GM18867 (cell line): Measurements from ENCODE around the gene ITGBL1.
A peak's percentile ranks its signal among the peaks of the same experiment; 100 is the strongest.

Experiments used
- ATAC-seq: cut with Tn5 transposase; IDR thresholded peaks from one replicate; pipeline ENCODE4 v1.9.1; 2021; ENCODE audit warnings: mild to moderate bottlenecking, moderate library complexity; ENCODE audit not compliant: unreplicated experiment

Gene ITGBL1

DNA sequence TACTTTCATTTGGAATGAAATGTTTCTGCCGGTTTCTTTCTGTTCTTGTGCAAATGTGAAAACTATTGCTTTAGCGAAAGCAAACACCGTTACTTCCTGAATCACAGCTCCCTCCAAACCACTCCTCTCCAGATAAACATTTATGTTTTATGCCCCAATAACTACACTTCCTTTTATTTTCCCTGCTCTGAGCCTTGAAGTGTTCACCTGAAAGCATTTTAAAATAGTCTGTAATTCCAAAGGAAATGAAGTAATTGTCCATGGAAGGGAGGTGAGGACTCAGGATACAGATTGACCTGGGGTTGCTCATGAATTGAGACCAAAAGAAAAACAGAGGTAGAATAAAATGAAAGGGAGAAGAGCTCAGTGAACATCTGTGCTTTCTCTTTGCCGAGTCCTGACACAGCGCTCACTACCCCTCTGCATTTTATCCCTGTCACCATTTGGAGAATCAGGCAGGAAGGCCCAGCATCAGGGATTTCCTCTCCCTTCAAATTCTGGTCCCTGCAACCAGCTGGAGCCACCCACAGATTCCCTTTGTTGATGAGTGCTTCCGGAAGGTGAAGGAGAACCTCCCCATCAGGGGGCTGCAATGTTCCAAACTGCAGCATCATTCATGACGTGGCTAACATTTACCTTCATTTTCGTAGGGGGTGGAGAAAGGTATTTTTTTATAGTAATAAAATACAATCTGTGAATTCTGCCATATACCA lies 171.9 kb downstream of the ITGBL1 start:
- ATAC-seq: no peak

DNA sequence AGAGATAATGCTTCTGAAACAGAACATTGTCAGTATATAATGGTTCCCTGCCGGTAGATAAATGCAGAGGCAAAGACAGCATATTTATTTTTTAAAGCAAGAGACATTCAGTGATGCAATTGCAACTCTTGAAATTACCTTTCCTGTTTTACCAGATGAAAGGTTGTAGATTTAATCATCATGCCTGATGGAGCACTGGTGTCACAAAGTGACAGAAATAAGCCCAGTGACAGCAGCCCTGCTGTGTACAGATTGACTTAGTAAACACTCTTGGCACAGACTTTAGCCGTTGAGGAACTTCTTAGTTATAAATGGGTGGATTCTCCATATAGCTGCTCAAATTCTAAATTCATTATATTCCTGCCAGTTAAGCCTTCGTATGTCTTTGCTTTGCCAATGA lies 172.5 kb downstream of the ITGBL1 start:
- ATAC-seq: no peak

- peak; percentile 91 for ATAC-seq
These were observed 174.6 kb downstream of the ITGBL1 start for GRCh38 chr13:101626925-101627555.

- ATAC-seq: peak; percentile 43
These were observed 175.1 kb downstream of the ITGBL1 start for GRCh38 chr13:101627556-101627943.

DNA sequence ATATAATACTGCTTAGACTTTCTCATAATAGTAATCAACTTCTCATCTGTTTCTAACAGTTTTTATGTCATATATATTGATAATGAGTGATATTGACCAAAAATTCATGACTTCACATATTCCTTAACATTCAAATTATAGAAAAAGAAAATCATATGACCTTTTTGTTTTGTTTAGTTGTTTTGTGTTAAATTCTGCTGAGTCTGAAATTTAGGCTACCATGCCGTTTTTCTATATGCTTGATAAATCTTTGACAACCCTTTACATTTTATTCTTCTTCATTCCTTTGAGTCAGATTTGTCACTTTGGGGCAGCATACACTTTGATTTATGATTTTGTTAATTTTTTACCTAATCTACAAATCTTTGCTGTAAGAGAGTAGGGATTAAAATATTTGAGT lies 176.4 kb downstream of the ITGBL1 start:
- ATAC-seq: no peak

DNA sequence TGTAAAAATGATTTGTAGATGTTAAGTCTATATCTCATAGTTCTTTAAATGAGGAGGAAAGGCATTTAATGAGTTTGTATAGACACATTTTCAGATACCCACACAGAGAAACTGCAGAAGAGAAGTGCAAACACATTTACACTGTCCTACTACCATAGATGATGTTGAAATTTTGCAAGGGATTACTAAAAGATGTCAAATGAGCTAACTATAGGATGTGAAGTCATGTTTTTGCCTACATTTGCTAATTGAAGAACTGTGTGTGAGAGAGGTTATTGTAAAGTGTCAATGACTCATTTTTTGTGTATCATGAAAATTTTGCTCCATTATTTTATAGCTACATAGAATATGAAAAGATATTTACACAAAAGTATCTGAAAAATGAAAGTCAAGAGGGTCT lies 178.9 kb downstream of the ITGBL1 start:
- ATAC-seq: no peak

DNA sequence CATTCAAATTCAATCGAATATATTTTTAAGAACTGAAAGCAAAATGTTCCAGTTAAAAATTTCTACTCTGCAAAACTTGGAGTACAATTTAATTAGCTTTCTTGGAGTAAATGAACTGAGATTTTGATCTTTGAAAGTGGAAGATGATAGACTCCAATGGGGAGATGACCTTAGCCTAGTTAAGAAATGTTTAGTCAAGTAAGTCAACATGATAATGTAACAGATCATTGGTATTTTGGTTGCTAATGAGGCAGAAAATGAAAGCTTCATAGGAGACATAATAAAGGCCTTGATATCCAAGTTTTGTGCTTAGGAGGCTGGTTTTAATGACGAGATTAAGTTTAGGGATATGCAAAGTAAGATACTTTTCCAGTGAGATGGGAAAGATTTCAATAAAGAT lies 181.7 kb downstream of the ITGBL1 start:
- no peak for ATAC-seq

- no peak for ATAC-seq
These were observed 187.2 kb downstream of the ITGBL1 start for GRCh38 chr13:101639711-101640110.

- no peak for ATAC-seq
These were observed 188.4 kb downstream of the ITGBL1 start for GRCh38 chr13:101640788-101641400.

DNA sequence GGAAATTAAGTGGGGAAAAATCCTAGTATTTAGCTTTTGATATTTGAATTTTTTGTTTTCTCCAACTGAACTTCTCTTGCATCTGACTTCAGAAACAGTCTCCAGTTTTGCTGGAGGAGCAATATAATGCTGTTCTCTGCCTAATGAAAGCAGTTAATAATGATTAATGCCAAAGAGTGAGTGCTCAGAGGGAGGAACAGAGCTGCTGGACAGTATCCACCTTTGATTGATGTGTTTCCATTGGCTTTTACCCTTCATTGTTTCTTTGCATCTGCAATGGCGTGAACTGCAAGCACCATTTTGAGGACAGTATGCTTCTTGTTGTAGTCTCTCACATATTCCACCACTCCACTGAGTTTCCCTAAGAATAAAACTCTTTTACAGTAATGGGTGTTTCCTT lies 193.4 kb downstream of the ITGBL1 start:
- ATAC-seq: no peak

DNA sequence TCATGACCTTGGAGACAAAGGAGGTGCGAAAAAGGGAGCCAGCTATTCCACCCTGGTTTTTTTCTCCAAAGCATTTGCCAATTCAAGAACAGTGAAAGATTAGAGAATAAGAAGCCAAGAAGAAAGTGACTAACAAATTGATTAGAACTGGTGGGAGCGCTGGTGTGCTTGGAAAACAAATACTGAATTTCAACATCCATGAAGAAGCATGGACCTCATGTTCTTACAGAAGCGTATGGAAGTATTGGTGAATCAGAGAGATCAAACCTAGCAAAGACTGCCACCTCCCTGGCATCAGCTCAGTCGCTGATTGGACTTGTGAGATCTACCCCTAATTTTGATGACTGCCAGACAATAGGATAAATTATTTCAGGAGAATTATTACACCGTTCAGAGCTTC lies 195.3 kb downstream of the ITGBL1 start:
- no peak for ATAC-seq

DNA sequence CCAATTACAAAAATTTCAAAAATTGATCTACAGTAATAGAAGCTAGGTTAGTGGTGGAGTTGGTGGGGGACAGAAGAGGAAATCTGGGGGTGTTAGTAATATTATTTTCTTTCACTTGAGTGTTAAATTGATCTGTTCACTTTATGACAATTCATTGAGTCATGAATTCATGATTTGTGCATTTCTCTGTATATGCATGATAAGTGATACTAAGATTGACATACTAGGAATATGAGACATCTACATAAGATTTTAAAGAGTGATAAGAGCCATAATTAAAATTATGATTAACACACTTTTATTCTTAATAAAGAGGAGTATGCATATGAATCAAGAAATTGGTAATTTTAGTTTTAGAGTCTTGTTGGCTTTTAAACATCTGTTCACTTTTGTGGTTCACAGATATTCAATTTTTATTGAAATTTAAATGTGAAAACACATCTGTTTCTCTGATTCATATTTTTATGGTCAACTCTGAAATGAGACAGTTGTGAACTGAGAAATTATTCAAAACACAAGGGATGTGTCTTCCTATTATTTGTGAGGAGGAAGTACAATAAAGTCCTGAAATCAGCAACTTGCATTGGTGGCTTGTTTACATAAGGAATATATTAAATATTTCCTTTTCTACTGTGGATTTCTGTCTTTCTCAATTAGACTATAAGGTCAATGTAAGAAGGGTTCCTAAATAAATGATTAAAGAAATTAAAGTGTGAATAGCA lies 196.5 kb downstream of the ITGBL1 start:
- ATAC-seq: no peak

DNA sequence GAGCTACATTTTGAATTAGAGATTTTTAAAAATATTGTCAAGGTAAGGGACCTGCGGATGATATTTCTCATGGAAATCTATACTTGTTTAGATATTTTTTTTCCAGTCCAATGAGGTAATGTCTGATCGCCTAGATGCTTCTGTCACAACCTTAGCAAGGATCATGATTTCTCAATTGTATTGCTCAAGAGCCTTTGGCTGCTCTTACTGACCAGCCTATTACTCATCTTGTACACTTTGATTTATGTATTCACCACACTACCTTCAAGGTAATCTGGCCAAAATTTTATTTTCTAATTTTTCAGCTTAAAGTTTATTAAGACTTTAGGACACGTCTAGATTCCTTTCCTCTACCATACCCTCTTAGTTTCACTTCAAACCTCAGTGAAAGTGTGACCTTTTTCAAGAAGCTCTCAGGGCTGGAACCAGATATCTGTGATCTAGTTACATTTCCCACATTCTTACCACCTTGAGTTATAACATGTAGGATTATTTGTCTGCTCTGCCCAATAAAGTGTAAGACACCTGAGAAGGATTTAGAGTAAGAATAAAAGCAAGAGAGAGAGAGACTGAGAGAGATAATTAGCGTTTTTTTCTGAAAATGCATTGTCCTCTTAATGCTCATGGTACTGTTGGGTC lies 197.1 kb downstream of the ITGBL1 start:
- ATAC-seq: no peak

DNA sequence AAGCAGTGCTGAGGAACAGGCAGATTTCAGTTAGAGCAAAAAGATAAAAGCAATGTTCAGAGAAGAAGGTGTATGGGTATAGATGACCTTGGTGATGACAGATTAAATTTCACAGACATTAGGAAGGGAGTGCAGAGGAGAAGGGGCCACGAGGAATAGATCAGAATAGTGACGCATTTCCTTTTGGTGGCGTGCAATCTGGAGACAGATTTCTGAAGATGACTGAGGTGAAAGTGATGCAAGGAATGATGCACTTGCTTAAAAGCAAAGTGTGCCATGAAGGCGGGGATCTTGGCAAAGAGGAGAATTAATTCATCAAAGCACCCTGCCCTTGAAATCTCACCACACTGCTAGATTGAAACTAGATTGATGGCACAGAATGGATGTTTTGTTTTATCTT lies 202.4 kb downstream of the ITGBL1 start:
- ATAC-seq: no peak

DNA sequence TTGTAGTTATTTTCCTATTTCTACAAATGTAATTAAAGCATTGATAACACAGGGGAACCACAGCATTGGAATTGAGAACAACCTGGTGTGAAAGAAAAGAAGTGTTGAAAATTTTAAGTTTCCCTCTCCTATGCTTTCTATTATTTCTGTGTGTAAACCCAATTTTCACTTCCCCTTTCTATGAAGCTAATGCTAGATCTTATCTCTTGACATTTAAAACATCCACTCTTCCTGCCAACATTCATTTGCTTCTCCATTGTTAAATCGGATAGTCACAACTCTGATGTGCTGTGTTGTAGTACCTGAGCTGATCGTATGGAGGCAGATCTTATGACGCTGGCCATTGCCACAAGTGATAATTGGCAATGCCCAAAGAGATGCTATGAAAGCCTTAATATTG lies 203.0 kb downstream of the ITGBL1 start:
- peak; percentile 79 for ATAC-seq

- ATAC-seq: no peak
These were observed 208.2 kb downstream of the ITGBL1 start for GRCh38 chr13:101660711-101661110.

DNA sequence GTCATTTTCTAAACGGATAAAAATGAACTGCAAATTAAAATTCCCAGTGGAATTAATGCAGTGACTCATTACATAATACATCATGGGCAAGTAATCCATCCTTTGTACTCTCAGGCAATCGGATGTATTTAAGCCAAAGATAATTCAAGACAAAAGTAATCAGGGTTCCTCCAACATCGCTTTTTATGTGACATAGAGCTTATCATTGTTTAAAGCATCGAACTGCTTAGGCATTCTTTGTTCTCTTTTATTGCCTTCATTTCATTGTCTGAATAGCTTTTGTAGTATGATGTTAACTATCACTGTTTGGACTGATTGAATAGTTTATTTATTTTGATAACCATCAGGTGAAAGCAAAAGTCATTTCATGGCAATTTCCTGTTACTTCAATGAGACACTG lies 209.4 kb downstream of the ITGBL1 start:
- no peak for ATAC-seq

DNA sequence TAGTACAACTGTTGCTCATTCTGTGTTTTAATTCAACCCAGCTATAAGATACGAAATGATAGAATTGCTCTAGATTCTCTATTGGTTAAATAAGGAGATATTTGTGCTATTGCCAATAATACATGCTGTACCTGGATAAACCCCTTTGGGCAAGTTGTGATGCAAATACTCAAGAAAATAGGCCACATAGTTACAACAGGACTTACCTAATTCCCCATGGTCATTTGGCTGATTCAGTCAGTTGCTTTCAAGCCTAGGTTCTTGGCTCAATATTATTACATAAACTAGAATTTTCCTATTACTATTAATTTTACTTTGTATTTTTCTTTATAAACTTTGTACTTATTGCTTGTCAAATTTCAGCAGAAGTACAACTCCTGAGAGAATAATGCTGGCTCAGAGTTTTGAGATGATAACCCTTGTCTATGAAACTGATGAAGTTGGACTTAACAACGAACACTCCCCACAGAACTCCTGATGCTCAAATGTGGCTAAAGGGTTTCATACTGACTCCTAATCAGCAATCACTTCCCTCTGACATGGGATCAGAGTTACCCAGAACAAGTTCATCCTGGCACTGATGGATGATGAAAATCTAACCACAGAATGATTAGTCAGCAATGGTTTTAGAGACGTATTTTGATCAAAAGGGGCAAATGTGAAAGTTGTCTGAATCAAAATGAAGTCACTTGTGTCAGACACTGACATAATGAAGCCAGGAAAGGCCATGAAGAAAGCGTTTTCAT lies 221.1 kb downstream of the ITGBL1 start:
- ATAC-seq: no peak

DNA sequence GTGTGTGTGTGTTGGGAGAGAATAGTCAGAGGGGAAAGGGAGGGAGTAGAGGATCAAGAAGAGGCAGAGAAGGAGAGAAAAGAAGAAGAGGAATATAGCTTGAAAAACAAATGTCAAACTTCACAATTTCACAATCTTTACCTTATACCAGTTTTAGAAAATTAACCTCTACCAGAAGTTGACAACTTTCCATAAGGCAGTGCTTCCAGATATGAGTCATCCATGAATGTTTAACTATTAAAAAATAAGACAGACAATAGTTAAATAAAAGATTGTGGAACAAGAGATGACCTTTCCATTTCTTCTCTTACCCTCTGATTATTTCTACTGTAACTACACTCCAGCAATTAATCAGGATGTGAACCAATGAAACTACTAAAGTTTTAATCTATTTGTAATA lies 229.4 kb downstream of the ITGBL1 start:
- ATAC-seq: no peak

GRCh38 chr13:101686003-101686402 lies 233.5 kb downstream of the ITGBL1 start:
- ATAC-seq: no peak

GRCh38 chr13:101690871-101691270 lies 238.4 kb downstream of the ITGBL1 start:
- ATAC-seq: no peak
